ENCODE measurements around the gene ARHGEF3.

The ARHGEF3 gene

DNA sequence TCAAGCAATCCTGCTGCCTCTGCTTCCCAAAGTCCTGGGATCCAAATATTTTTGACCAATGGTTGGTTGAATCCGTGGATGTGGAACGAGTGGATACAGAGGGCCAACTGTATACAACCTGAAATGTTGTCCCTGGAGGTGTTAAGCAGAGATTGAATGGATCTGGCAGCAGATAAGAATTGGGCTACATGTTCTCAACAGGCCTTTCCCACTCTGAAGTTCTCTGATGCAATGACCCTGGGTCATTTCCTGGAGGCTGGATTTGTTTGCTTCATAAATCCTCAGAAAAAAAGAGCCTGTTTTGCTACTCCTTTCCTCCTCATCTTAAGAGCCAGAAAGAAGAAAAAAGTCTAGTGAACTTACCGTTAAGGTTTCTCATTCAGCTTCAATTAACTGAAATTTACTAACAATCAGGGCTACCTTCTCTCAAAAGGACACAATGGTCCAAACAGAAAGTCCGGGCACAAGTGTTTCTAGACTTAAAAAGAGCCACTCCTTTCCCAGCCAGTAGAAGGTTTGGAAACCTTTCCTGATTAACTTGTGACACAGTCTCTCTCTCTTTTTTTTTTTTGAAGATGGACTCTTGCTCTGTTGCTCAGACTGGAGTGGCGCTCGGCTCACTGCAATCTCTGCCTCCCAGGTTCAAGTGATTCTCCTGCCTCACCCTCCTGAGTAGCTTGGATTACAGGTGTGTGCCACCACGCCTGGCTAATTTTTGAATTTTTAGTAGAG, 6.5 kb downstream of the ARHGEF3 start:
- no peak for DNase-seq (ENCODE audit: low read depth)

DNA sequence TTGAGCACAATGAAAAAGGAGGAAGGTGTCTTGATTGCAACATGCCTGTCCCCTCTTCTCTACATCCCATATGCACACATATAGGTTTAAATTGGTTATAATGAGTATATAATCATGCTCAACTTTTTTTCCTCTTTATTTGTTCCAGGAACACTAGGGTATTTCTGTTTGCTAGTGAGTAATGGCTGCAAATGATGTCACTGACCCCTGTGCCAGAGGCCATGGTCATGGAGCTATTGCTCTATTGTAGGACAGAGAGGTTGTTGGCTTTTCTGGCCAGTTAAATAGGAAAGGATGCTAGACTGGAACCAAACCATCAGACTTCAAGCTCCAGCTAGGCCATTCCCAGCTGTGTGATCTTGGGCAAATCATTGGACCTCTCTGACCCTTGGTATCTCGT, 9.6 kb downstream of the ARHGEF3 start:
- DNase-seq (ENCODE audit: low read depth), result no peak

DNA sequence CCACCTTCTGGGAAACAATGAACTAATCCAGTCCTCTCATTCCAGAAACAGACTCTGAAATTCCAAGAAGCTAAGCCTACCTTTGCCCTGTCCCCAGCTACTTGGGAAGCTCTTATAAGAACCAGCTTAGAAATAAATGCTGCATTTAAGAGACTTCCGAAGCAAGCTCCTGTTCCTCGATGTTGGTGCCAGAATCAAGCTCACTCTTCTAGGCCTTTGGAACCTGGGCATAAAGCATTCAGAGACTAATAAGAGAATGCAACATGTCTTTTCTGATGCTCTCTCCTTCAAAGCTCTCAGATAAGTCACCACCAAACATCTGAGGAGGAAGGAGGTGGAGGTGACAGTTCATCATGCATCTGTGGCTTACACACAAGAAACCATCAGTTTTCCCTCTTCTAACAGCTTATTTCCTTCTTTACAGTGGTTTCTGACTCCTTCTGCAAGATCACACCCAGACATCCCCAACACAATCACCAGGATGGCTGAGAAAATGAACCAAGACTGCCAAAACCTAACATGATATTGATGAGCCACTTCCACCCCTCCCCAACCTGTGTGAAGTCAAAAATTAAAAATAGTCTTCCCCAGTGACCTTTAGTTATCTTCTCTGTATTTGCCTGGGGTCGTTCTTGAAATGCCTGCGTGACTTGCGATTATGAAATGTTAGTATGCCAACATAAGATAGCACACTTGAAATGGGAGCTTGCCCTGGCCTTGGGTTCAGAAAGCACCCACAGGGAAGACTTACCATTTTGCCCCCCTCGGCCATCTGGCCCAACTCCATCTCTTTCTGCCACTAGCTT, 11.5 kb downstream of the ARHGEF3 start:
- DNase-seq (ENCODE audit: low read depth), result no peak

DNA sequence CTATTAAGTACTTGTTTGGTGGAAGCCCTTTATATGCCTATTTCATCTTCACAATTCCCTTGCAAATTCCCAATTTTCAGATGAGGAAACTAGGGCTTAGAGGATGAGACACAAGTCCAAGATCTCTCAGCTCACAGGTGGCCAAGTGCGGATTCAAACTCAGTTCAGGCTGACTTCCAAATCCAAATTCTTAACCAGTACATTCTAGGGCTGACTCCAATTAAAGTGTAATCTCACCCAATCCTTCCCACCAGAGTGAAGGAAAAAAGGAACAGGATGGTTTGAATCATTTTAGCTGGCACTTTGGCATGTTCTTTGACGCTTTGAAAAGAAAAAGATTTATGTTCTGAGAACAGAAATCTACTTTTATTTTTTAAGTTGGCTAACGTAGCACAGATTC, 12.7 kb downstream of the ARHGEF3 start:
- no peak for DNase-seq (ENCODE audit: low read depth)

DNA sequence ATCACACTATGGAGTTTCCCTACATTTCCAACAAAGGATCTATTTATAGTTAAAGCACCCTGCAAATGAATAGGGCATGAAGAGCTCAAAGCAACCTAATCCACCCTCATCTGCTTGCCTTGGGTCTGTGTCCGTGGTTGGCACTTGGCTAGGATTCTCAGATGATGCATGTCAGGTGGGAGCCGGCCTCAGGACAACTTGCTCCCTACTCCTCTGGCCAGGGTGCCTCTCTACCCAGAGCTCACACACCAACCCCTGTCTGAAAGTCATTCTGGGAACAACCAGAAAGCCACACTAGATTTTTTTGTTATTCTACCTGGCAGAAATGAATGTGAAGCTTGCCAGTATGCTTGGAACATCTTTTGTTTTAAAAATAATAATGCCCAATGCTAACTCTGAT, 13.2 kb downstream of the ARHGEF3 start:
- no peak for DNase-seq (ENCODE audit: low read depth)

DNA sequence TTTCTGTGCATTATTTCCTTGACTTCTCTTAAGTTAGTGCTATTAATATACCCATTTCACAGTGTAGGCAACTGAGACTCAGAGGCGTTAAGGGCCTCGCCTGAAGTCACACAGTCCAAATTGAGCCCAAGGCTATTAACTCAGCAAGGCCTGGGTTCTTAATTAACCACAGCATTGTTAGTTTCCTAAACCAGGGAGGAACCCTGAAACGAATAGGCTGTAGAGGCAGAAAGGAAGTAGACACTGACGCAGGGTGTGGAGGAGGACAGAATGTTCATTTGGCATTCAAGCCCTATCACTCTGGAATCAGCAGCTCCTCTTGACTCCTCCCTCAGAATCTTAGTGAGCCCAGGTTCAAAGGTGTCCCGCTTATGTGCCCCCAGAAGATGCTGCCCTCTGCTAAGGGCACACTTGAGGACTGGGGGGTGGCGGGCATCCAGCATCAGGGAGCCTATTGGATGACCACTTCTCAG, 13.9 kb downstream of the ARHGEF3 start:
- no peak for DNase-seq (ENCODE audit: low read depth)

DNA sequence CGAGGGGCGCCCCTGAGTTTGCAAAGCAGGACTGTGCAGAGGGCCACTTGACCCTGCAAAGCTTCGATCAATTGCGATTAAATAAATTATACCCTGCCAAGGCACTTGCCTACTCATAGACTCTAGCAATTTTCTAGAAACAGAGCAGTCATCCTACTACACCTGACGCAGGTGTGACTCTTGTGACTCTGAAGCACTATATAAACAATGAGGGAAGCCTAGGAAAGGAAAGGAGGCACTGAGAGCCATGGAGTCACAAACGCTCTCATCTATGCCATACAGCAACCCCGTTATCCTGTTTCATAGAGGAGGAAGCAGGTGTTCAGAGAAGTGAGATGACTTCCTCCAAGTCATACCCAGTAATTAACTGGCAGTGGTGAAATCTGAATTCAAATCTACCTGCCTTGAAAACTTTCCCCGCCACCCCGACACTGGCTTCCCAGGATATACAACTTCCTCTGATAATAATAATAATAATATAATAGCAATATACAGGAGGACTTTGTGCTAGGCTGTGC, 14.4 kb downstream of the ARHGEF3 start:
- DNase-seq (ENCODE audit: low read depth), result no peak

DNA sequence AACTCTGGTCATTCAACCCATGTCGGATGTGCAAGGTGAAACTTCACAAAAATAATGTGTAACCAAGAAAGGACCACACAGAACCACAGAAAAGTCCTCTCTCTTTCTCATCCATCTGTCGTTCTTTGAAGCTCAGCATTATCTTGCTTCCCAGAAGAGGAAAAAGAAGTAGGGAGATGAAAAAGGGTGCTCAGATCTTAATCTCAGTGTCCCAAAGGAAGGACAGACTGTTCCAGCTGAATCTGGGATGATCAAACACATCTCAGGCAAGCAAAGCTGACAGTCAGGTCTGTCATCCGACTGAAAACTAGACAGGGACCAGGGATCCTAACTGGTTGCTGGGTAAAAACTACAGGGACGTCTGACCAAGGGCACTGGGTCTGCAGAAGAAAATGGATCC, 16.2 kb downstream of the ARHGEF3 start:
- DNase-seq (ENCODE audit: low read depth), result no peak

DNA sequence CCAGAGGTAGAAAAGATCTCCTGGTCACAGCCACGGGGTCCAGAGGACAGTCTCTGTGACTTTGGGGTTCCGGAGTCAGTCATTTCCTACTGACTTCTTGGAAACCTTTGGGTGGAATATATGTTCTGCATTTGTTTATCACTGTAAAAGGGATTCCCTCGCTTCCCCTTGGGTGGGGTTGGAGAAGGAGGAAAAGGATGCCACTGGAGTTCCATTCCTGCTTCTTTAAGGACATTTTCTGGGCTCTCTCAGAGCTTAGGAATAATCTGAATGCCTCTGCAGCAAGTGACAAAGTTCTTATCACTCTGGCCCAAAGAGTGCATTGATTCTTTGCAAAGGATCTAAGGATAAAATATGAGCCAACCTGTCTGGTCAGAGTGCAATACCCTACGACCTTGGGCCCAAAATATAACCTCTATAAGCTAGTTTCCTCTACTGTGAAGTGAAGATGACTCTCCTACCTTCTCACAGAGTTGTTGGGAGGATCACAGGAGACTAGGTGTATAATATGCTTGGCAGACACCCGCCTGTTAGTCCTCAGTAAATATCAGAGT, 17.2 kb downstream of the ARHGEF3 start:
- DNase-seq (ENCODE audit: low read depth), result no peak

DNA sequence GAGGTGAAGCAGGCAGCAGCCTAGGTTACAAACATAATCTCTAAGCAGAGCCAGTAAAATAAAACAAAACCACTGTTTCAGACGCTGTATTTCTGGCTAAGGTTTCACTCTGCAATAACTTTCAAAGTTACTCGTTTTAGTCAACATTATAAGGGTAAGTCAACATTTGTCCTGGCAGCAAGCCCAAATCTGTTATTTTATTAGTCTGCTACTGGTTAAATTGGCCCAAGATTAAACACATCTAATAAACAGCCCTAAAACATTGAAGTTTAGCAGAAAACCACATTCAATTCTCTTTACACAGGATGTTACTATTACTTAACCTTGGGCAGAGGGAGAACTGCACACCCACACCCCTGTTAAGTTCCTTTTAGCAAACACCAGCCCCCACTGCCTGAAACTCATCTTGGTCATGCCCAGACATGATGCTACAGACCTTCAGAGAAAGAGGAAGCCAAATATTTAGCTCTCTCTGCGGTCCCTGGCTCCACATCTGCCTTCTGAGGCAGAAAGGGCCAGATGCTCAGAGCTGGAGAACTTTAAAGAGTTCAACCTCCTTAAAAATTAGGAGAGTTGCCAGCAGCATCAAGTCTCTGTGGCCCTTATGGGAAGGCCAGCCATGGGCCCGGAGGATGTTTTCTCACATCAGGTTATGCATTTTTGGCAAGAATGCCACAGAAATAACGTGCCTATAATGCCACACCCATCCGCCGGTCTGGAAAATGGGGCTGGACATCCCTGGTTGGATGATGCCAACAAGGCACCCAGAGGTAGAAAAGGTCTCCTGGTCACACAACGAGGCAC, 17.9 kb downstream of the ARHGEF3 start:
- DNase-seq (ENCODE audit: low read depth), result no peak

DNA sequence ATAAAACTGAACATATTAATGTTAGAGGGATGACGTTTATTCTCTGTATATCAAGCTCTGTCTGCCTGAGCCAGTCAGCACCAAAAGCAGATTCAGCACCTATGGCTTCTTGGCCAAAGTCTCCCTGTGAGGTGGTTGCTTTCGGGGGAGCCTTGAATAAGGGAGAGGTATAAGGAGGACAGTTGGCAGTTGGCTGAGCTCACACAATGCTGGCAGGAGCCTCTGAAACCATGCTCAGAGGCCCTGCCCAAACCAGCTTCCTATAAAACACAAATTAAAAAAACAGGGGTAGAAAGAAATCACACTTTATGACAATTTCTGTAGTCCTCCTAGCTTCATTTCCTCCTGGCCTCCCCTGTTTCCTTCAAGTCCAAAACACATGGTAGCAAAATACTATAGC, 18.8 kb downstream of the ARHGEF3 start:
- DNase-seq (ENCODE audit: low read depth), result no peak

DNA sequence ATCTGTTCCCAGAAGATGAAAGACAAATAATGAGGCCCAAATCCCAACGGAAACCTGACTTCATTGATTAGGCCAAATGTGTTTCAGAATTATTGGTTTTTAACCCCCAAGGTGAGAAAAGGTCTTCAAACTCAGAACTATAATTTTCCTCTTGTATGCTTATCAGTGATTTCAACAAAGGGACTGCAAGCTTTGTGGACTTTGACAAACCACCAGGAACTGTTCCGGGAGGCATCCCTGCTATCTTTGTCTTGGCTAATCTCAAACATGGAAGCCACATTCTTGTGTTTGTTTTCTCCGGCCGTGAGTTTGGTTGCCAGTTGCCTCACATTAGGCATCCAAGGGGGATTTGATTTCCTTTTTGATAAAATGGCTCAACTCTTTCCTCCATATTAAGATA, 19.5 kb downstream of the ARHGEF3 start:
- no peak for DNase-seq (ENCODE audit: low read depth)

DNA sequence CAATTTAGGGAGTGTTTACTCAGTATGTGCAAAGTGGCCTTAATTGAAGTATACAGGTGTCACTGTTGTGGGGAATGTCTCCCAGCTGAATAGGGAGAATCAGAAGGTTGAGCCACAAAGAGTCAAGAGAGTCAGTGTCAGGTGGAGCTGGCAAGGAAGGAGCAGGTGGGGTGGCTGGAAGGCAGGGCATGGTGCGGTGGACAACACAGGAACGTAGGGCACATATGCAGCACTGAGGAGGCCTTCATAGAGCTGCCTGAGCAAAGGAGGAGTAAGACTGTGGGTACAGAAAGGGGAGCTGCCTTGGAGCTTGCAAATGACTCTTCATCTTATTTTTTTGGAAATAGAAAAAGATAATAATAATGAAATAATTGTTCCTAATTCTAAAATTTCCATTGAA, 20.0 kb downstream of the ARHGEF3 start:
- DNase-seq (ENCODE audit: low read depth), result no peak

DNA sequence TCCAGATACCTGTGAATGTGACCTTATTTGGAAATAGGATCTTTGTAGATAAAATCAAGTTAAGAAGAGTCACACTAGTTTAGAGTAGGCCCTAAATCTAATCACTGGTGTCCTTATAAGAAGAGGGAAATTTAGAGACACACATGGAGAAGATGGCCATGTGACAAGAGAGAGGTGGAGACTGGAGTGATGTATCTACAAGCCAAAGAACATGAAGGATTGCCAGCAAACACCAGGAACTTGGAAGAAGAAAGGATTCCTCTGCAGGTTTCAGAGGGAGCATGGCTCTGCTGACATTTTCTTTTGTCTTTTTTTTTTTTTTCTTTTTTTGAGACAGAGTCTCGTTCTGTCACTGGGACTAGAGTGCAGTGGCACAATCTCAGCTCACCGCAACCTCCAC, 20.8 kb downstream of the ARHGEF3 start:
- no peak for DNase-seq (ENCODE audit: low read depth)

DNA sequence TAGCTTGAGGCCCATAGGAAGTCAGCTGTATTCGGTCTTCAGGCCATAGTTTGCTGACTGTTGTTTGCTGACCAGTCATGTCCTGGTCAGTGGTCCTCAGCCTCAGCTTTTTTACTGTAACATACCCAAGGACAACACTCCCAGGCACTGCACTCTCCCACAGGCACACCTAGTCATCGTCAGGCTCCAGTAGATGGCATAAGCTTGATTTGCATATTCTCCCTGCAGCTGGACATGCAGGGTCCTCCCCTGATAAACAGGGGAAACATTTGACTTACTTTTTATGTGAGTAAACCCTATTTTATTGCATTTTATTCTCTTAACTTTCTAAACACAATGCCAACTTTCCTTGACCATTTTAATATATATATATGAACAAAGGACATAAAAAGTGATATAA, 22.9 kb downstream of the ARHGEF3 start:
- no peak for DNase-seq (ENCODE audit: low read depth)

DNA sequence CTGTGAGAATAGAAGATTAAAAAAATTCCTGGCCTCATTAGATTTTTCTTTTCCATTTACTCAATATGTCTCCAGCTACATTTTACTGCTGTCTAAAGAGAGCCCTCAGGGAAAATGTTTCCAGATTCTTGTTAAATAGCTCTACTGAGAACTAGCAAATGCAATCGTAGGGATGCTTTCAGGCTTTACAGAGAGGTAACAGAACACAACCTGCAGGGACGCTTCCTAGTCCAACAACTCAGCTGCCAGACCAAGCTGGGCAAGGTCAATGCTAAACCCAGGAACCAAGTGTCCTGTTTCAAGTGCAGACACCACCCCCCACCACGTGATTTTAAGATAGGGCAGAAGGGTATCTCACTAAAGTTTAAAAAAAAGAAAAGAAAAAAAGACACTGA, 25.2 kb downstream of the ARHGEF3 start:
- no peak for DNase-seq (ENCODE audit: low read depth)

DNA sequence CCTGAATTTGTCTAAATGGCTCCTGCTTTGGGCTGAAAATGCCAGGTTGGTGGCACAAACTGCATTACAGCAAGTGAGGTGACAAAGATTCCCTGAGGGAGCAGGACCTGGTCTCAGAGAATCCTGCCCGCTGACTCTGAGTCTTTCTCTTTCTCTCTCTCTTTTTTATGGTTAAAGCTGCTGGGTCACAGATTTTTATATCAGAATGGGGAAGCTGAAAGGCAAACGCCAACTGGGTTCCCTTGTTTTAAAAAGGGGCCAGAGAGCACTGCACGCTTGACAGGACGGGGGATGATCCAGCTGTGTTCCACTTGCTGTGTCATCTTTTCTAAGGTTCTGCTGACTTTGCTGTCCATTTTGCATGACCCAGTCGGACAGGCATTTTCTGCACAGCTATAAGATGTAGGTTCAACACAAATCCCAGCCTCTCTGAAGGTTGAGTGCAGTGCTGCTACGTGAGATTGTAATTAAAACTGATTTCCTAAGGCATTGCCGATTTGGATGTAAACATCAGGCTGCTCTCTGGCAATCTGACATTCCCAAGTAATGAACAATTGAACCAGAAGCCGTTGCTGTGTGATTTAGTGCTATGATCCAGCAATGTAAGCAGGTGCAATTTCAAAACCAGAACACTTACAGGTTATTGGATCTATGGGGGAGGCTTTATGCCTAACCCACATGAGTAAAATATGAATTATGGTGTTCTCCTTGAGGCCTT, 25.8 kb downstream of the ARHGEF3 start:
- no peak for DNase-seq (ENCODE audit: low read depth)

DNA sequence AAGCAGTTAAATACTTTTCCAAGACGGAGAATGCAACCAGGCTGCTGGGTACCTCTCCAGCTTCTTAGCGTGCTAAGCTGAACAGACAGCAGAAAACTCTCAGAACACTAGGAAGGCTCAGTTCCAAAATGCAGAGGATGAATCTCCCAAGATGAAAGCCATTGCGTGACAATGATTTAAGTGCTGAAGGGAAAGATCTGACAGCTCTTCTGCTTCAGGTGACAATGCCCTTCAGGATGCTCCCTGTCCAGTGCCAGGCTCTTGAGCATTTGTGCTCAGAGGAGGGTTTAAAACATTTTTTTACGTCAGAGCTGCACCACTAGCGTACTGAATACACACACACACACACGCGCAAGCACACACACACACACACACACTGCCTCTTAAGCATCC, 26.3 kb downstream of the ARHGEF3 start:
- DNase-seq (ENCODE audit: low read depth), result no peak

DNA sequence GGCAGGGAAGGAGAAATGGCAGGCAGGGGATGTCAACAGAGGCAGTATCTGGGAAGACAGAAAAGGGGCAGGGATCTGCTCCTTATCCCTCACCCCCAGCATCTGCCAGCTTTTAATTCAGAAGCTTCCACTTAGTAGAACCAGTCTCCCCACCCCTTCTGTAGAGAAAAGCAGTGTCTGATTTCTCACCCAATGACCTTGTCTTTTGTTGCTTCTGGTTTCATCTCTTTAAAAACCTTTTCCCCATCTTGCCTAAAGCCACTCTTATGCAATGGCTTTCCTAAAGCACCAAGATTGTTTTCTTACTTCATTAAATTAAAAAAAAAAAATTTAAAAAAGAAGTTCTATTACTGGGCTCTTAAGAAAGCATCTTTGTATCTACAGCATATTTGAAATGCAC, 27.8 kb downstream of the ARHGEF3 start:
- no peak for DNase-seq (ENCODE audit: low read depth)

DNA sequence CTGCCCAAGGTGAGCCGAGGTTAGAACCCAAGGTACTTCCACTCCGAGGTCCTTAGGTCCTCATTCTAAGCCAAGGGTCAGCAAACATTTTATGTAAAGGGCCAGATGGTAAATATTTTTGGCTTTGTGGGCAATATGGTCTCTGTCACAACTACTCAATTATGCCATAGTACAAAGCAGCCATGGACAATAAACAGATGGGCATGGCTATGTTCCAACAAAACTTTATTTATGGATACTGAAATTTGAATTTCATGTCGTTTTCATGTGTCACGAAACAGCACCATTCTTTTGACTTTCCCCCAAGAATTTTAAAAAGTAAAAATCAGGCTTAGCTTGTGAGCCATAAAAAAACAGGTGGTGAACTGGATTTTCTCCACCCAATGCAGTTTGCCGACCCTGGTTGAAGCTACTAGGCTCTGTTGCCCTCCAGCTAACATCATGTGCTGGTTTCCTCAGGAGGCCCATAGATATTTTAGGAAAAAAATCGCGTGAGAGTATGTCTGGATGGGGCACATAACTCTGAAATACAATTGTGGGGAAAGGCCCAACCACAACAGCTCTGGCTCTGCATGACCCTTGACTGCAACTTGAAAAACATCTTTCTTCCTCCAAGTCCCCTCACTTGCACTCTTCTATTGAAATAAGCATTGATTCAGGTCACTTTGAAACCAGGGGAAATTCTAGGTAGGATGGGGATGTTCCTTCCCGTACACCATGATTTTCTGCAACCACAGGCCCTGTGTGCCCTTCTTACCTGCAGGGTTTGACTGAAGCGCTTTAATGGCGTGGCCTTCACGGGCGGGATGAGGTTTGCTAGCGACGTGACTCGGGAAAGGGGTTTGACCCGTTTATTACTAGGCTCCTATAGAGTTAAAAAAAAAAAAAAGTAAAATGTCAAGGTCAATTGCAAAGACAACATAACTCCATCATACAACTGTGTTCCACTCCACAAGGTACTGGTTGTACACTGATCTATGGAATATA, 28.5 kb downstream of the ARHGEF3 start:
- DNase-seq (ENCODE audit: low read depth), result no peak
